Suprapubic skin (tissue), 4 donors: ENCODE measurements around the gene RASSF7.

Source experiments
- CTCF ChIP-seq, 2 donors: fragments of 200-600 bp in 1 of 2; fragments of 450-650 bp in 1 of 2; sonication (generic) in 1 of 2; IDR thresholded peaks; one replicate each; pipeline ENCODE4 v1.5.1; 2016 to 2019; ENCODE audit warnings: antibody characterized with exemption in 2 of 2, mild to moderate bottlenecking in 1 of 2, moderate library complexity in 1 of 2
- EP300 ChIP-seq: sonication (generic); formaldehyde crosslinking; IDR thresholded peaks from one replicate; pipeline ENCODE4 v1.6.1; 2017; ENCODE audit warnings: antibody characterized with exemption
- POLR2A ChIP-seq, 2 donors: fragments of 450-650 bp; IDR thresholded peaks; one replicate each; pipeline ENCODE4 v1.6.1; 2017; ENCODE audit warnings: antibody characterized with exemption in 2 of 2, mild to moderate bottlenecking in 2 of 2, moderate library complexity in 2 of 2
- POLR2AphosphoS5 ChIP-seq, 3 donors: sonication (generic); formaldehyde crosslinking; IDR thresholded peaks; one replicate each; pipeline ENCODE4 v1.6.1; 2017; ENCODE audit warnings: antibody characterized with exemption in 3 of 3

- TF ChIP-seq POLR2A (IDR thresholded peaks at IDR 0.05) (no peak), POLR2AphosphoS5 (IDR thresholded peaks at IDR 0.05) (no peak), CTCF (IDR thresholded peaks at IDR 0.05) (no peak), EP300 (no peak)
These were observed 1.4 kb downstream of the RASSF7 start for GRCh38 chr11:562046-562645.
